ENCODE results near the gene PLEKHM2. TPM values are rescaled to one million over a fixed set of nuclear protein-coding genes. Genes with fewer than 3 reads are reported as not detected.
"Not testable (repeated sequence)": the region's sequence is repeated elsewhere in the genome, so short reads cannot be mapped to it uniquely, and the experiment has no call there.

PLEKHM2 gene
- total RNA-seq, 1 donor from 2014 or later, result 42.8 TPM

DNA sequence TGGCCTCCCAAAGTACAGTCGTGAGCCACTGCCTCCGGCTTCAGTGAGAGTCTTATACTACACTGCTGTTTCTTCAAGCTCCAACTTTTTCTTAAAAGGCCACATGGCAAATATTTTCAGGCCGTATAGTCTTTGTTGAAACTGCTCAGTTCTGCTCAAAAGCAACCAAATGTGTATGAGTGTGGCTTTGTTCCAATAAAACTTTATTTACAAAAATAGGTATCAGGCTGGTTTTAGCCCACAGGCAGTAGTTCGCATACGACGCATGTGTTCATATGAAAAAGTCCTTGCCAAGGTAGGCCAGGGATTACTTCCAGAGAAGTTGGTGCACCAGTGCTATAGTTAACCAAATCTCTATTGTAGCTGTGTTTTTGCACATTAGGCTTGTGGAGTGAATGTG, 6.2 kb downstream of the PLEKHM2 start:
- no peak for DNase-seq (ENCODE audit: low read depth)
- TF ChIP-seq, protein P1, sequence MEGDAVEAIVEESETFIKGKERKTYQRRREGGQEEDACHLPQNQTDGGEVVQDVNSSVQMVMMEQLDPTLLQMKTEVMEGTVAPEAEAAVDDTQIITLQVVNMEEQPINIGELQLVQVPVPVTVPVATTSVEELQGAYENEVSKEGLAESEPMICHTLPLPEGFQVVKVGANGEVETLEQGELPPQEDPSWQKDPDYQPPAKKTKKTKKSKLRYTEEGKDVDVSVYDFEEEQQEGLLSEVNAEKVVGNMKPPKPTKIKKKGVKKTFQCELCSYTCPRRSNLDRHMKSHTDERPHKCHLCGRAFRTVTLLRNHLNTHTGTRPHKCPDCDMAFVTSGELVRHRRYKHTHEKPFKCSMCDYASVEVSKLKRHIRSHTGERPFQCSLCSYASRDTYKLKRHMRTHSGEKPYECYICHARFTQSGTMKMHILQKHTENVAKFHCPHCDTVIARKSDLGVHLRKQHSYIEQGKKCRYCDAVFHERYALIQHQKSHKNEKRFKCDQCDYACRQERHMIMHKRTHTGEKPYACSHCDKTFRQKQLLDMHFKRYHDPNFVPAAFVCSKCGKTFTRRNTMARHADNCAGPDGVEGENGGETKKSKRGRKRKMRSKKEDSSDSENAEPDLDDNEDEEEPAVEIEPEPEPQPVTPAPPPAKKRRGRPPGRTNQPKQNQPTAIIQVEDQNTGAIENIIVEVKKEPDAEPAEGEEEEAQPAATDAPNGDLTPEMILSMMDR (conservative IDR thresholded peaks at IDR 0.05; ENCODE audit: low read depth, low read length), result no peak
- no peak overlapping the region for H3K4me3 ChIP-seq (ENCODE audit: low read depth, low read length)

- TF ChIP-seq, protein P1 (conservative IDR thresholded peaks at IDR 0.05; ENCODE audit: low read depth, low read length), result no peak
- H3K4me3 ChIP-seq (ENCODE audit: low read depth, low read length), result no peak overlapping the region
- DNase-seq (ENCODE audit: low read depth), result no peak
Observed at GRCh38 chr1:15691434-15692032, 7.4 kb downstream of the PLEKHM2 start.

DNA sequence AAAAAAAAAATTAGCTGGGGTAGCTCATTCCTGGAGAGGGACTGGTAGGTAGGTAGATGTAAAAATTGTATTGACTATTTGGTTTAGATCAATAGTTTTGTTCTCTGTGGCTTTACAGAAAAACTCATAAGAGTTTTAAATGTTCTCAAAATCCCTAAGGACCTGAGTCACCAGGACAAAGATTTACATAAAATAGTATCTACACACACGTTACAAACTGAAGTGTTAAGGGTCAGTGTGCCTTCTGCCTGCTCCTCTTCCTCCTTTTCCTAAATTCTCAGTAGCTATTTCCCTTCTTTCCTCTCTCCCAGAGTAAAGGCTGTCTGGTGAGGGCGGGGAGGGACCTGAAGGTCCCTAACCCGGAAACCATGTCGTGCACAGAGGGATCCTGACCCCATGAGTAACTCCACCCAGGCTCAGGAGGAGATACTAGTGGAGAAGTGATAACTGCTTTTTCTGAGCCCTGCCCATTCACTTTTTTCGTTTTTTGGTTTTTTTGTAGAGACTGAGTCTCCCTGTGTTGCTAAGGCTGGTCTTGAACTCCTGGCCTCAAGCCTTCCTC, 8.1 kb downstream of the PLEKHM2 start:
- no peak overlapping the region for H3K4me3 ChIP-seq (ENCODE audit: low read depth, low read length)
- no peak for DNase-seq (ENCODE audit: low read depth)
- TF ChIP-seq, protein P1 (conservative IDR thresholded peaks at IDR 0.05; ENCODE audit: low read depth, low read length), result no peak

DNA sequence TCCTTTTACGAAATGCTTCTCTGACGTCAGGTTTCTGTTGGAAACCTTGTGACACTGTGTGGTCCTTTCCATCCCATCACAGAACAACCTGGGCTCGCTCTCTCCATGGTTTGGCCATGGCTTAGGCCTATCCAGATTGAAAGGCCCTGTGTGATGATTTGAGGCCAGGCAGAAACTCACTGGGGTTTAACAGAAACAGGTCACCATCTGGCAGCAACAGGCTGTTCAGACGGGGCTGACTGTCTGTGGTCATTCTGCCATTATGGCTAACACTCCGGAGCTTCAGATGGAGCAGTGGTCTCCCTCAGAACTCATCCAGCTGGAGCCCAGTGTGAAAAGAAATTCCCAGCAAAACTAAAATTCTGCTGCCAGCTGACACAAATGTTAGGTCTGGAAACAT, 9.3 kb downstream of the PLEKHM2 start:
- TF ChIP-seq, protein P1 (conservative IDR thresholded peaks at IDR 0.05; ENCODE audit: low read depth, low read length), result no peak
- no peak for DNase-seq (ENCODE audit: low read depth)
- no peak overlapping the region for H3K4me3 ChIP-seq (ENCODE audit: low read depth, low read length)

- TF ChIP-seq, protein P1 (conservative IDR thresholded peaks at IDR 0.05; ENCODE audit: low read depth, low read length), result no peak
- no peak overlapping the region for H3K4me3 ChIP-seq (ENCODE audit: low read depth, low read length)
- no peak for DNase-seq (ENCODE audit: low read depth)
Observed at GRCh38 chr1:15696956-15697521, 12.9 kb downstream of the PLEKHM2 start.

DNA sequence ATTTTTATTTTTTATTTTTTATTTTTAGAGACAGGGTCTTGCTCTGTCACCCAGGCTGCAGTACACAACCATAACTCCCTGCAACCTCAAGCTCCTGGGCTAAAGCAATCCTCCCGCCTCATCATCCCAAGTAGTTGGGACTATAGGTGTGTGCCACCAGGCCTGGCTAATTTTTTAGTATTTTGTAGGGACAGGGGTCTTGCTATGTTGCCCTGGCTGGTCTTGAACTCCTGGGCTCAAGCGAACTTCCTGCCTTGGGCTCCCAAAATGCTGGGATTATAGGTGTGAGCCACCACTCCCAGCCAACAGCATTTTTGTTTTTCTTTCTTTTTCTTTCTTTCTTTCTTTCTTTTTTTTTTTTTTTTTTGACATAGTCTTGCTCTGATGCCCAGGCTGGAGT, 14.1 kb downstream of the PLEKHM2 start:
- TF ChIP-seq, protein P1 (conservative IDR thresholded peaks at IDR 0.05; ENCODE audit: low read depth, low read length), result no peak
- H3K4me3 ChIP-seq (ENCODE audit: low read depth, low read length), result no peak overlapping the region
- DNase-seq (ENCODE audit: low read depth), result no peak

DNA sequence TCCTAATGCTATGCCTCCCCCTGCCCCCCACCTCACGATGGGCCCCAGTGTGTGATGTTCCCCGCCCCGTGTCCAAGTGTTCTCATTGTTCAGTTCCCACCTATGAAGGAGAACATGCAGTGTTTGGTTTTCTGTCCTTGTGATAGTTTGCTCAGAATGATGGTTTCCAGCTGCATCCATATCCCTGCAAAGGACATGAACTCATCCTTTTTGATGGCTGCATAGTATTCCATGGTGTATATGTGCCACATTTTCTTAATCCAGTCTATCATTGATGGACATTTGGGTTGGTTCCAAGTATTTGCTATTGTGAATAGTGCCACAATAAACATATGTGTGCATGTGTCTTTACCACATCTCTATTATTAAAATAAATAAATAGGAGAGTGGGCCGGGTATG, 15.2 kb downstream of the PLEKHM2 start:
- not testable (repeated sequence) for DNase-seq (ENCODE audit: low read depth)

More for the DNA sequence above, 15.2 kb downstream of the PLEKHM2 start:
- not testable (repeated sequence) for H3K4me3 ChIP-seq (ENCODE audit: low read depth, low read length)

Data from epithelial cell of proximal tubule (primary cell).